ENCODE data around the gene SAMD4B. TPM values are rescaled to one million over a fixed set of nuclear protein-coding genes. Genes with fewer than 3 reads are reported as not detected.
"Not testable (repeated sequence)": the region's sequence is repeated elsewhere in the genome, so short reads cannot be mapped to it uniquely, and the experiment has no call there.

SAMD4B gene
- total and polyA plus RNA-seq, 2 donors (not counting 1 experiment from before 2014, with no cell fraction given): 33.0 to 39.1 TPM

DNA sequence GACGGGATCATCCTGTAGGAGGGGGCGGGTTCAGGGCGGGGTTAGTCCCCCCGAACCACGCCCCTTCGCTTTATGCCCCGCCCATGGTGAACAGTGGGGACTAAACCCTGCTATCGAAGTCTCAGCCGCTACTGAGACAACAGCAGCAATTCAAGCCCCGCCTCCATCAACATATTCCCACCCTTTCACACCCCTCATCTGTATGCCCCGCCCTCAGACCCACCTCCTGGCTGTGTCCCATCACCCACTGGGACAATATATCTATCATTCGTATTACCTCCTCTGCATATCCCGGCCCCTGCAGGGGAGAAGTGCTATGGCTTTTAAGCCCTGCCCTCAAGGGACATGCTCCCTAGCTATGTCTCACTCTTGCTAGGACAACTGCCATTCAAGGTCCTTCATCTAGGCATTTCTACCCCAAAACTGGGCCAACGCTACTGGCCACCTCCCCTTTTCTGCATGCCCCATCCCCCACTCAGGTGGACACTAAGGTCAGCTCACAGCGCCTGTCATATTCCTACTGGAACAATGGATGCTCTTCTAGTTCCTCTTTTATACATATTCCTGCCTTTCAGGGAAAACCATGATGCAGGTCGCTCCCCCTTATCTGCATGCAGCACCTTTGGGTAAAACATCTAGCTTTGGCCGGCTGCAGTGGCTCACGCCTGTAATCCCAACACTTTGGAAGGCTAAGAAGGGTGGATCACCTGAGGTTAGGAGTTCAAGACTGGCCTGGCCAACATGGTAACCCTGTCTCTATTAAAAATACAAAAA, 33.5 kb upstream of the SAMD4B start:
- no peak overlapping the region for H3K9ac ChIP-seq (ENCODE audit: insufficient read depth, low read length)
- peaks cover 34% of the 10 kb centered on the region for H3K27me3 ChIP-seq (ENCODE audit: control insufficient read depth, insufficient read depth, low read length)
- TF ChIP-seq EZH2 (IDR thresholded peaks at IDR 0.05; ENCODE audit: low read length, missing control alignments): no peak
- TF ChIP-seq, protein P1, sequence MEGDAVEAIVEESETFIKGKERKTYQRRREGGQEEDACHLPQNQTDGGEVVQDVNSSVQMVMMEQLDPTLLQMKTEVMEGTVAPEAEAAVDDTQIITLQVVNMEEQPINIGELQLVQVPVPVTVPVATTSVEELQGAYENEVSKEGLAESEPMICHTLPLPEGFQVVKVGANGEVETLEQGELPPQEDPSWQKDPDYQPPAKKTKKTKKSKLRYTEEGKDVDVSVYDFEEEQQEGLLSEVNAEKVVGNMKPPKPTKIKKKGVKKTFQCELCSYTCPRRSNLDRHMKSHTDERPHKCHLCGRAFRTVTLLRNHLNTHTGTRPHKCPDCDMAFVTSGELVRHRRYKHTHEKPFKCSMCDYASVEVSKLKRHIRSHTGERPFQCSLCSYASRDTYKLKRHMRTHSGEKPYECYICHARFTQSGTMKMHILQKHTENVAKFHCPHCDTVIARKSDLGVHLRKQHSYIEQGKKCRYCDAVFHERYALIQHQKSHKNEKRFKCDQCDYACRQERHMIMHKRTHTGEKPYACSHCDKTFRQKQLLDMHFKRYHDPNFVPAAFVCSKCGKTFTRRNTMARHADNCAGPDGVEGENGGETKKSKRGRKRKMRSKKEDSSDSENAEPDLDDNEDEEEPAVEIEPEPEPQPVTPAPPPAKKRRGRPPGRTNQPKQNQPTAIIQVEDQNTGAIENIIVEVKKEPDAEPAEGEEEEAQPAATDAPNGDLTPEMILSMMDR (conservative IDR thresholded peaks at IDR 0.05 in 1 of 2, IDR thresholded peaks at IDR 0.05 in 1 of 2; ENCODE audit: low read depth in 1 of 2, low read length in 2 of 2): no peak
- H3K36me3 ChIP-seq (ENCODE audit: control insufficient read depth, insufficient read depth, low read length): no peaks in the 10 kb centered on the region
- no peaks in the 10 kb centered on the region for H3K9me3 ChIP-seq (ENCODE audit: control insufficient read depth, insufficient read depth, low read depth, low read length)
- no peaks in the 10 kb centered on the region for H3K4me1 ChIP-seq (ENCODE audit: control insufficient read depth, extremely low read depth, insufficient read depth, low read length)
- H3K79me2 ChIP-seq (ENCODE audit: control insufficient read depth, insufficient read depth, low read length): no peaks in the 10 kb centered on the region
- H4K20me1 ChIP-seq (ENCODE audit: control insufficient read depth, extremely low read depth, insufficient read depth, low read length): no peaks in the 10 kb centered on the region
- no peak overlapping the region for H3K4me2 ChIP-seq (ENCODE audit: extremely low read depth, insufficient read depth, low read length)
- no peak overlapping the region for H3K27ac ChIP-seq (ENCODE audit: insufficient read depth, low read length)
- H3K4me3 ChIP-seq (replicated peaks in 1 of 4; ENCODE audit: control extremely low read depth in 1 of 4, insufficient read depth in 1 of 4, low read depth in 3 of 4, low read length in 4 of 4): no peak overlapping the region
- no peak overlapping the region for H2AFZ ChIP-seq (ENCODE audit: low read length)
- DNase-seq (ENCODE audit: low read depth in 2 of 2): no peak

DNA sequence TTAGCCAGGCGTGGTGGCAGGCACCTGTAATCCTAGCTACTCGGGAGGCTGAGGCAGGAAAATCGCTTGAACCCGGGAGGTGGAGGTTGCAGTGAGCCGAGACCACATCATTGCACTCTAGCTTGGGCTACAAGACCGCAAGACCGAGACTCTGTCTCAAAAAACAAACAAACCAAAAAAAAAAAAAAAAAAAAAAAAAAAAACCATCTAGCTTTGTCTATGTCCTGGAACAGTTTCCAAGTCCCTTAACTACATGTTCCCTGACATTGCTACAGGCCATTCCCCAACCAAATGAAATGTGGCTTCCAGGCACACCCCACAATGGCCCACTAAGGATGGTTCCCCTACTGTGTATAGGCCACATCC, 32.9 kb upstream of the SAMD4B start:
- not testable (repeated sequence) for H3K4me3 ChIP-seq (replicated peaks in 1 of 4; ENCODE audit: control extremely low read depth in 1 of 4, insufficient read depth in 1 of 4, low read depth in 3 of 4, low read length in 4 of 4); H2AFZ ChIP-seq (ENCODE audit: low read length); H3K4me2 ChIP-seq (ENCODE audit: extremely low read depth, insufficient read depth, low read length); H3K79me2 ChIP-seq (ENCODE audit: control insufficient read depth, insufficient read depth, low read length); DNase-seq (ENCODE audit: low read depth in 2 of 2); H4K20me1 ChIP-seq (ENCODE audit: control insufficient read depth, extremely low read depth, insufficient read depth, low read length); H3K27ac ChIP-seq (ENCODE audit: insufficient read depth, low read length); H3K36me3 ChIP-seq (ENCODE audit: control insufficient read depth, insufficient read depth, low read length); H3K4me1 ChIP-seq (ENCODE audit: control insufficient read depth, extremely low read depth, insufficient read depth, low read length); H3K9me3 ChIP-seq (ENCODE audit: control insufficient read depth, insufficient read depth, low read depth, low read length); H3K9ac ChIP-seq (ENCODE audit: insufficient read depth, low read length)
- peaks cover 32% of the 10 kb centered on the region for H3K27me3 ChIP-seq (ENCODE audit: control insufficient read depth, insufficient read depth, low read length)

DNA sequence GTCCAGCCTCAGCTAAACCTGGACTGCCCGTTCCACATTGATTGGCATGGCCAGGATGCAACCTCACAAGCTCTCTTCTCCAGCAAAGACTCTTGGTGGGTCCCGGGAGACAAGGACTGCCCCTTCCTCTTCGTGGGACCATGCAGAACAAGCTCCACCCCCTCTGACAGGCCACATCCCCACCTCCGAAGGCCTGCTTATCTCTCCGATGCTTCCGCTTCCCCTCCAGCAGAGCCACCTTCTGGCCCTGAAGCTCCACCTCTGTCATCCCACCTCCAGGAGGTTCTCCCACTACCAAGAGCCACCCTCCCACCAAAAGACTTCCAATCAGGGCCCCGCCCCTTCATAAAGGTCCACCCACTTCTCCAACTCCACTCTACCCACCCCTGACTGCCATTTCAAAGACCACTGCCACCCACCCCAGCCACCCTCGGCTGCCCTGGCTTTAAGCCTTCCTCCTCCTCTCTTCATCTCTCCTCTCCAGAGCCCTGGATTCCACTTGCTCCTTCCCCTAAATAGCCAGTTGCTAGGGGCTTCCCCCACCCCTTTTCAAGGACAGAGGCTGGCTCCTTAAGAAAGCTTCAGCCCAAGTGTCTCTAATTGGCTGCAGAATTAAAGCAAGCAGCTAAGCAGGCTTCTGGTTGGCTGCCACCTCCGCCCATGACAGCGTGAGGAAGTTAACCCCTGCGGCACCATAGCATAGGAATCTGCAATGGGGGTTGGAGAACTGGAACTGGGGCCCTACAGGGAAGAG, 31.5 kb upstream of the SAMD4B start:
- Histone ChIP-seq H3K9me3 (ENCODE audit: control insufficient read depth, insufficient read depth, low read depth, low read length) (no peaks in the 10 kb centered on the region), H2AFZ (ENCODE audit: low read length) (no peak overlapping the region), H3K79me2 (ENCODE audit: control insufficient read depth, insufficient read depth, low read length) (no peaks in the 10 kb centered on the region), H3K27ac (ENCODE audit: insufficient read depth, low read length) (no peak overlapping the region), H3K4me2 (ENCODE audit: extremely low read depth, insufficient read depth, low read length) (no peak overlapping the region), H3K4me3 (replicated peaks in 1 of 4; ENCODE audit: control extremely low read depth in 1 of 4, insufficient read depth in 1 of 4, low read depth in 3 of 4, low read length in 4 of 4) (no peak overlapping the region), H3K9ac (ENCODE audit: insufficient read depth, low read length) (no peak overlapping the region), H3K36me3 (ENCODE audit: control insufficient read depth, insufficient read depth, low read length) (no peaks in the 10 kb centered on the region), H4K20me1 (ENCODE audit: control insufficient read depth, extremely low read depth, insufficient read depth, low read length) (no peaks in the 10 kb centered on the region), H3K4me1 (ENCODE audit: control insufficient read depth, extremely low read depth, insufficient read depth, low read length) (no peaks in the 10 kb centered on the region), H3K27me3 (ENCODE audit: control insufficient read depth, insufficient read depth, low read length) (peaks cover 25% of the 10 kb centered on the region)
- DNase-seq (ENCODE audit: low read depth in 2 of 2): no peak
- TF ChIP-seq, protein P1 (conservative IDR thresholded peaks at IDR 0.05 in 1 of 2, IDR thresholded peaks at IDR 0.05 in 1 of 2; ENCODE audit: low read depth in 1 of 2, low read length in 2 of 2): no peak
- no peak for TF ChIP-seq EZH2 (IDR thresholded peaks at IDR 0.05; ENCODE audit: low read length, missing control alignments)

Measured in fibroblast of lung (primary cell).